HG03432 (cell line): ENCODE results near the gene CERK.
"Not testable (repeated sequence)": the region's sequence is repeated elsewhere in the genome, so short reads cannot be mapped to it uniquely, and the experiment has no call there.

Experiments
- ATAC-seq: cut with Tn5 transposase; IDR thresholded peaks from one replicate; pipeline ENCODE4 v1.9.1; 2021; ENCODE audit warnings: mild to moderate bottlenecking, moderate library complexity; ENCODE audit not compliant: unreplicated experiment

Gene CERK, protein sequence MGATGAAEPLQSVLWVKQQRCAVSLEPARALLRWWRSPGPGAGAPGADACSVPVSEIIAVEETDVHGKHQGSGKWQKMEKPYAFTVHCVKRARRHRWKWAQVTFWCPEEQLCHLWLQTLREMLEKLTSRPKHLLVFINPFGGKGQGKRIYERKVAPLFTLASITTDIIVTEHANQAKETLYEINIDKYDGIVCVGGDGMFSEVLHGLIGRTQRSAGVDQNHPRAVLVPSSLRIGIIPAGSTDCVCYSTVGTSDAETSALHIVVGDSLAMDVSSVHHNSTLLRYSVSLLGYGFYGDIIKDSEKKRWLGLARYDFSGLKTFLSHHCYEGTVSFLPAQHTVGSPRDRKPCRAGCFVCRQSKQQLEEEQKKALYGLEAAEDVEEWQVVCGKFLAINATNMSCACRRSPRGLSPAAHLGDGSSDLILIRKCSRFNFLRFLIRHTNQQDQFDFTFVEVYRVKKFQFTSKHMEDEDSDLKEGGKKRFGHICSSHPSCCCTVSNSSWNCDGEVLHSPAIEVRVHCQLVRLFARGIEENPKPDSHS

DNA sequence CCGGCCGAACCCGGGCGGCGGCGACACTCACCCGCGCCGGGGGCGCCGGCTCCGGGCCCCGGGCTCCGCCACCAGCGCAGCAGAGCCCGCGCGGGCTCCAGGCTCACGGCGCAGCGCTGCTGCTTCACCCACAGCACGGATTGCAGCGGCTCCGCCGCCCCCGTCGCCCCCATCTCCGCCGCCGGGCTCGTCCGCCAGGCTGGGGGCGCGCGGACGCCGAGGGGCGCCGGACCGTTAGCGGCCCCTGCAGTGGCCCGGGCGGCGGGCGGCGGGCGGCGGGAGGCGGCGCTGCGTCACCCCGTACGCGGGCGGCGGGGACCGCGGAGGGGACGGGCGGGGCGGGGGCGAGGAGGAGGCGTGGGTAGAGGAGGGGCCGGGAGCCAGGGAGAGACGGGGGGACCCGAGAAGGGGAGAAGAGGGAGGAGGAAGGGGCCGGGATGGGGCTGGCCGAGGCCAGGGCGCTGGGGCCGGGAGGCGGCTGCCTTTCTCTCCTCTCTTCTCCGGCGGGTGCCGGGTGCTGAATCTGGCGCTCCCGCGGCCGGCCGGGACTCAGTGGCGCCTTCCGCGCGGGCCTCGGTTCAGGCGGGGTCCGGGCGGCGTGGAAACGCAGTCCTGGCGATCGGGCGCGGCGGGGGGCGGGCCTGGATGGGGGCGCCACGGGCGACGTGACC lies at the start of gene CERK:
CERK (minus strand) TSS at position 277 of the 671 bp plus-strand sequence; CDS start at position 173, 104 bp downstream.
- peak; percentile 50 for ATAC-seq

DNA sequence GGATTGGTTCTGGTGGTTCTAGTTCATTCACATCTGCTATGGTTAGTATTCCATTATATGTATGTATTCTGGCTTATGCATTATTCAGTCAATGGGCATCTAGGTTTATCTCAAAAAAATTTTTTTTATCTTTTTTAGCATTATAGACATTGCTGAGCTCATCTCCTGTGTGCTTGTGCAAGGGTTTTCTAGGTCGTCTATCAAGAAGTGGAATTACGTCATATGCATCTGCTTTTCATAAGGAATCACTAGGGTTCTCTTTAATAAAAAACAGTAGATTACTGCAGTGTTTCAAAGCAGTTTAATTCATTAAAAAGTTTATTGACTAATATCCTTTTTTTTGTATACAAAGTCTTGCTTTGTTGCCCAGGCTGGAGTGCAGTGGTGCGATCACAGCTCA lies 45.7 kb upstream of the CERK start:
- no peak for ATAC-seq

DNA sequence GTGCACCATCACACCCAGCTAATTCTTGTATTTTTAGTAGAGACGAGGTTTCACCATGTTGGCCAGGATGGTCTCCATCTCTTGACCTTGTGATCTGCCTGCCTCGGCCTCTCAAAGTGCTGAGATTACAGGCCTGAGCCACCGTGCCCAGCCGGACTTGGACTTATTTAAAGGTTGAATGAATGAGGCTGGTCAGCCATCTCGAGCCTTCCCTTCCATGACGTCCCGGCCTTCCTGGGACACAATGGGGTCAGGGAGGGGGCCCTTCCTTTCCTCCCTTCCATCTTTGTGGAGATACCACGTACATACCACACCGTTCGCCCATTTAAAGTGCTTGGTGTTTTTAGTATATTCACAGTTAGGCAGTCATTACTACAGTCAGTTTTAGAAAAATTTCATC lies 44.1 kb upstream of the CERK start:
- not testable (repeated sequence) for ATAC-seq

DNA sequence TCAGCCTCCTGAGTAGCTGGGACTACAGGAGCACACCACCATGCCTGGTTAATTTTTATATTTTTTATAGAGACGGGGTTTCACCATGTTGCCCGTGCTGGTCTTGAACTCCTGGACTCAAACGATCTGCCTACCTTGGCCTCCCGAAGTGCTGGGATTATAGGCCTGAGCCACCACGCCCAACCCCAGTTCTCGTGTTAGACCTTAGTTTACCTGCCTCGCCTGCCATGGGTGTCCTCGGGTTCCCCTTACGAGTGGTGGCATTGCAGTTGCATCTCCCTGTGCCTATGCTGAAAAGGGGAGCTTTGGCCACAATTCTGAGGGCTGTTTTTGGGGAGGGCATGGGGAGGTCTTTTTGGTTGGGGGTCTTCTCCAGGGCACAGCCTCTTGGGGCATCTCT lies 43.2 kb upstream of the CERK start:
- no peak for ATAC-seq

DNA sequence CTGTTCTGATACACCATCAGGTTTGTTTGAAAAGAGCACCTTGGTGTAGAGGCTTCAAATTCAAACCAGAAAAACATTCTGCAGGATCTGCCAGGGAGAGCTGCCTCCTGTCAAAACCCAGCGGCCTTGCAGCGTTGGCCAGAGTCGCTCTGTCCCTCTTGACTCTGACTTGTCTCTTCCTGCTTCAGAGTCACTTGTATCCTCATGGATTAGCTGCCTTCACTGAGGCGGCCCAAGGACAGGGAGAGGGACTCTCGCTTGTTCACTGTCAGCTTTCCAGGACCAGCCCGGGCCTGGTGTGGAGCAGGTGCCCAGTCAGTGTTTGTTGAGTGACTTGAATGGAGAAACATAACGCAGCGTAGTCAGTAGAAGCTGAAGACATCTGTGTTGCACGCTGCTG lies 42.4 kb upstream of the CERK start:
- no peak for ATAC-seq

DNA sequence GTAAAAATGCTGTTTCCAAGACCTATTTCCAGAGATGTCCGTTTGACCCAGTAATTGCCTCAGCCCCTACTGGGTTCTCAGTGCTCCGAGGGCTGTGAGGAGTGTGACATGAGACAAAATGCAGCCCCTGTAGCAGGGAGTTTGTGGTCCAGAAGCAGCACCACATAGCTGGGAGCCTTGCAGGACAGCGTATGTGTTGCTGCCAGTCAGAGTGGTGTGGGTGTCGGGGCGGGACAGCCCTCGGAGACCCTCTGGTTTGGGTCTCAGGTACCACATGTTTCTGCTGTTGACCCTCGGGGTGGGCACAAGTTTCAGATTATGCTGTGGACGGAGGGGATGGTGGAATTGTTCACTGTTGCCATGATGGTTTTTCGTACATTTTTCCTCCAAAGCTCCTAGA lies 41.6 kb upstream of the CERK start:
- no peak for ATAC-seq

DNA sequence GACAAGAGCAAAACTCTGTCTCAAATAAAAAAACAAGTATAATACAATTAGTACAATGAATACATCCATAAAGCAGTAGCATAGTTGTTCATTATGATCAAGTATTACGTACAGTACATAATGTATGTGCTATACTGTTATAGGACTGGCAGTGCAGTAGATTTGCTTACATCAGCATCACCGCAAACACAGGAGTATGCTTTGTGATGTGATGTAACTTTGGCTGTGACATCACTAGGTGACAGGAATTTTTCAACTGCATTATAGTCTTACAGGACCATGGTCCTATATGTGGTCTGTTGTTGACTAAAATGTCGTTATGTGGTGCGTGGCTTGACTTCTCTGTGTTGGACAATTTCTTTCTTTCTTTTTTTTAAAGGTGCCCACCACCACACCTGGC lies 41.0 kb upstream of the CERK start:
- no peak for ATAC-seq

DNA sequence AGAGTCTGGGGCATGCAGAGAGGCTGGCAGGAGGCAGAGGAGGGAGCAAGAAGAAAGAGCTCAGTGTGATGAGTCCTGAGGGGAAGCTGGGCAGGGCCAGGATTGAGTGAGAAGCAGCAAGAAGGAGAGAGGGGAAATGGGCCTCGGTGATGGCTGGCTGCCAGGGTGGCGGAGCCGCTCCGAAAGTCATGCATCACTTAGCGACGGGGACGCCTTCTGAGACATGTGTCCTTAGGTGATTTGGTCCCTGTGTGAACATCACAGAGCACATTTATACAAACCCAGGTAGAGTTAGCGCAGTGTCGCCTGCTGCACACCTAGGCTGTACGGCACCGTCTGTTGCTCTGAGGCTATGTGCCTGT lies 39.5 kb upstream of the CERK start:
- peak; percentile 31 for ATAC-seq

DNA sequence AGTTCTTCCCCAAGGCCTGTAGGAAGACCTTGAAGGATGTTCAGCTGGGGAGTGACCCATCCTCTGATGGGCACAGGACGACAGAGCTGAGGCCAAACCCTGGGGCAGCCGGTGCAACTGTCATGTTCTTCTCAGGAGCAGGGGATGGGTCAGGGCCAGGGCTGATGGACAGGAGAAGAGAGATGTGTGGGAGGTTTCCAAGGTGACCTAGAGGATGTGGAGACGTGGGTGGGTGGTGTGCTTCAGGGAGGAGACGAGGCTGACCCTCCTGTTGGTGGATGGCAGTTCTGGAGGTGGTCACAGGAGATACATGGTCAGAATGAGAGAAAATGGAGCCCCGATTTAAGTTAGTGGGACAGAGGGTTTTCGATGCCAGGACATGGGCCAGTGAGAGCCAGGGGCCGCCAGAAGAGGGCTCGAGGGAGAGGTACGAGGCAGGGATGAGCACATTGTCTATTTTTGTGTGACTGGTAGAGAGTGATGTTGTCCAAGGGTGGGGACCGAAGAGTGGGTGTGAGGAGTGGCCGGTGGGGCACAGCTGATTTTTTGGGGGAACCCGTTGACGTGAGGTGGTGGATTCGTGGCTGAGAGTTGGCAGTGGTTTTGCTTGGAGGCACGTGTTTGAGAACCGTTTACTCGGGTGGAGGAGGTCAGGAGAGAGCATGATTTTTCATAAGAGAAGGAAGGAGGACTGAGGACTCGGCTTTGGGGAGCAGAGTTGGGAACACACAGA lies 39.0 kb upstream of the CERK start:
- ATAC-seq, result no peak

DNA sequence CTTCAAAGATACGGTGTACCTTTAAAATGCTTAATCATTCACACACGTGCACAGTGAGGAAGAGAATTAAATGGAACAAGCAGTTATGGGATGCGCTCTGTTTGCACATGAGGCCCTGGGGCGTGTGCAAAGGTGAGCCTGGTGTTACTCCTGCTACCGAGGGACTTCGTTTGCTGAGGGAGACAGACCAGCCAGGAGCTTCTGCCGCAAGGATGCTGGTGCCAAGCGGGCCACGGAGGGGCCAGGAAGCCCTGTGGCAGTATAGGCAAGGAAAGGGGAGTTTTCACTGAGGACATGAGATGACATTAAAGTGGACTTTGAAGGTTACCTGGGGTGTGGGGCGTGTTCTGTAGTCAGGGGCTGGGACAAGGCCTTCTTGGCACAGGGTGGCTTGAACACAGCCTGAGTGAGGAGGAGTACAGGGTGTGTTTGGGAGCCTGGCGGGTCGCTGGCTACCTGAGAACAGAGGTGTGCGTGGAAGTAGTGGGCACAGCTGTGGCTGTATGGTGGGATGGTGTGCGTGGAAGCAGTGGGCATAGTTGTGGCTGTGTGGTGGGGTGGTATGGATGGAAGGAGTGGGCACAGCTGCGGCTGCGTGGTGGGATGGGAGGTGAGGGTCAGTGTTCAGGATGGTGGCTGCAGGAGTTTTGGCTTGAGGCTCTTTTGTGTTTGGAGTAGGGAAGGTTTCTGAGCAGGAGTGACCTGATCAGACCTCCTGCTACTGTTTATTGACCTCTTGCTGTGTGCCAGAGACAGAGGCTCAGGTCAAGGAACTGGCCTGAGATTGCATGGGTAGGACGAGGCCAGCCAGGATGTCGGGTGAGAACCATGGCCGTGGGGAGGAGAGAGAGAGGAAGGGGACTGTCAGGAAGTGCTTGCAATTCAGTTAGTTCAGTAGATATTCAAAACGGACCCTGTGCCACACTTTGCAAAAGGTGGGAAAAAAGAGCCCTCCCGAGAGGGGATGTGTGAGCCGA lies 38.1 kb upstream of the CERK start:
- no peak for ATAC-seq

DNA sequence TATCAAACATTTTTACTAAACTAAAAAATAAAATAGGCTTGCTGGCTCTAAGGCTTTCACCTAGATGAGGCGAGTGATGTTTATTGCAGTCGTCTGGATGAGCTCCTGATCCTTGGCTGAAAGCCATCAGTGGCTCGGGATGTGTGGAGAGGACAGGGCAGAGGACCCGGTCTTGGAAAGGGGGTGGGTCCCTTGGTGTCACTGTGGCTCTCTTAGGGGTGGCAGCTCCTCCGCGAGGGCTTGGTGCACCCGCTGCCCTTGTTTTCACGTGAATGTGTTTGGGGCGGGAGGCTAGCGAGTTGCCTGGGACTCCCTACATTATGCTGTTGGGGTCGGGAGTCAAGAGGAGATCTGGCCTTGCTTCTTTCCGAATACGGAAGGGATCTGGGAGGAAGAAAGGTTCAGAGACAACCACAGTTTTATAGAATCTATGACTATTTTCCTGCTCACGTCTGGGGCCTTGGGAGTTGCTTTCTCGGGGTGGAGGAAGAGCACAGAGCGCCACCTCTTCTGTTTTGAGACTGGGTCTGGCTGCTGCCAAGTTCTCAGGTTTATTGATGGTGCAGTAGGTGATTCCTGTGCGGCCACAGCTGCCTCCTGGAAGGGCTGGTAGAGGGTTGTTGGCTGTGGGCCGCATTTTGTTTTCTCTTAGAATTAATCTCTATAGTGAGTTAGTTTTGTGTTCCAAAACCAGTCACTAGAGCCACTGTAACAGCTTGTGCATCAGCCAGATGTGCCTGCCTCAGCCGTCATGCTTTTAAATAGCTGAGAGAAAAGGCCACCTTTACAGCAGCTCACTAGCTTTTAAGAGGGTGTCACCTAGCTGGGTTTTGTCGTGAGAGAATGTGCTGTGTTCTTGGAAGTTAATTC lies 37.2 kb upstream of the CERK start:
- no peak for ATAC-seq

DNA sequence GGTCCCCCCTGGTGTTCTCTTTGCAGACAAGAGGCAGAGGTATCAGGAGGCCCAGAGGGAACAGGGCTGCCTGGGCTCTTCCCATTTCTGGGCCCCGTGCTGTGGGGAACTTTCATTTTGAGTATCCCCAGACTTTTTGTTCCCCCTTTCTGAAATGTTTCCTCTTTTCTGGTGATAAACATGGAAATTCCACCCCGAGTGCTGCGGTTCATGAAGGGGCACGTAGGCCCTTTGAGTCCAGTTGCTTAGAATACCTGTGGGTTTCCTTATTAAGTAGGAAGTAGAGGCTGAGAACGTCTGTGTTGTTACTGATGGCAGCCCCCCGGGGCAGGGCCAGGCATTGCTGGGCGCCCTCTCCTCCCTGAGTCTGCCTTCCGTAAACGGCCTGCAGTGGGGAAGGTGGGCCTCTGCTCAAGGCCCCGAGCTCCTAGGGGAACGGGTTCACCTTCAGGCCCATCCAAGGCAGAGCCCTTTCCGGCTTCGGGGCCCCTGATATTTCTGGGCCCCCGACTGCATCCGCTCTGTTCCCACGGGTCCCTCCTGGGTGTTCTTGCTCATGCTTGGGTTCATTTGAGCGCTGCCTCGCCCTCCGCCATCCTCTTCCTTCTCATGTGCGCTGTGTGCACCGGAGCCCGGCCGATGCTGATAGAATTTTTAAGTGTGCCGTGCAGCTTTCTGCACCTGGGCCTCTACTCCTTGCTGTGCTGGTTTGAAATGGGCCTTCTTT lies 36.4 kb upstream of the CERK start:
- peak; percentile 37 for ATAC-seq

DNA sequence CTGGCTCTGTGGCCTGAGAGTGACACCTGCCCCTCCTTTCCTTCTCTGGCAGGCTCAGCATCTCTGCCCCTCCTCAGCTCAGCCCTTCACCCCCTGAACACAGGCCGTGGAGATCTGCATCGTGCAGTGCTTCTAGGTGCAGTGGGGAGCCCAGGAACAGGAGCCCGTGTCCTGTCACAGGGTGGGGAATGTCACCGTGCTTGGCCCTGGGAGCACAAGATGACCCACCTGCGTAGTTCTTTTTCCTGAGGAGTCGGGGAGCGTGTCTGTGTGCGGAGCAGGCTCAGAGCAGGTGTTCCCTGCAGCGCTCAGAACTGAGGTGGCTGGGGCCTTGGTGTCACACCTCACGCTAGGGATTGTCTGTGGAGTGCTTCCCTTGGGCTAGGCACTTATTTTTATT lies 35.0 kb upstream of the CERK start:
- ATAC-seq, result no peak

DNA sequence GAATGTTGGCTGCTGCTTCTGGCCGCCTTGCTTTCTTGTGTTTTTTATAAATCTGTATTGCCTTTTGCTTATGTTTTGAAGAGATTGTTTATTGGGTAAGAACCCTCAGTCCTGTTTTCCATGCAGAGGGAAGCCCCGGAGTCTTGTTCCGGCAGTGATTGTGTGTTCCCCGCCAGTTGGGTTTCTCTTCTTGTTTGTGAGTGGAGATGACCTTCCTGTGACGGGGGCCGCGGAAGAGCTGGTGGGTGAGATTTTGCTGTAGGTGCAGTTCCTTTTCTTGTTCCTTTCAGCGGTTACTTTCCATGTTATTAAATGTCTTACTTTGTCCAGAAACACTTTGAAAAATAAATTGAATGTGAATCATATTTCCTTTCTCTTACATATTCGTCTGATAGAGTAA lies 32.7 kb upstream of the CERK start:
- no peak for ATAC-seq

DNA sequence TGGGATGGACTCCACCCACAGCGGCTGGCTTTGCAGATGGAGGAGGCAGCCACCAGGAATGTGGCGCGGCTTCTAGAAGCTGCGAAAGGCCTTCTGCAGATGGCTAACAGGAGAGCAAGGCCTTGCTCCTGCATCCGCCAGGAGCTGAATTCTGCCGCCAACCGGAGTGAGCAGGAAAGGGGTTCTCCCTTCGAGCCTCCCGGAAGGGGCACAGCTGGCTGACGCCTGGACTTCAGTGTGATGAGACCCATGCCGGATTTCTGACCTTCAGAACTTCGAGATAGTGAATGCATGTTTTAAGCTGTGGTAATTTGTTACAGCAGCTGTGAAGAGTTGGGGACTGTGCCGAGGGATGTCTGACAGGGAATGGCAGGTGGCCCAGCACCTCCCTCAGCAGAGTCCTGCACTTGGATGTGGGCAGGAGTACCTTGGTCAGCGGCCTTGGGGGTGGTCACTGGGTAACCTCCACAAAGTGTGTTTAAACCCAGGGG lies 32.1 kb upstream of the CERK start:
- no peak for ATAC-seq

DNA sequence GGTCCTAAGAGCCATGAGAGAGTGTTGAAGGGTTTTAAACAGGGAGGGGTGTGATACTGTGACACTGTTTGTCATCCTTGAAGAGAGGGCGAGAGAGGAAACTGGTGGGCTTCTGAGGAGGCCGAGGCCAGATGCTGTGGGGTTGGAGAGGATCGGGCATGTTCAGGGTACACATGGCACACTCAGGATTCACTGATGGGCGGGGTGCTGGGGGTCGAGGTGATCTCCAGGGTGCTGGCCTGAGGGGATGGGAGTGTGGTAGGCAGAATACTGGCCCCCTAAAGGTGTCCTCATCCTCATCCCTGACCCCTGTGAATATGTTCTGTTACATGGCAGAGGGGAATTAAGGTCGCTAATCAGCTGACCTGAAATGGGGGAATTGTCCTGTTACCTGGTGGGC lies 31.7 kb upstream of the CERK start:
- no peak for ATAC-seq

DNA sequence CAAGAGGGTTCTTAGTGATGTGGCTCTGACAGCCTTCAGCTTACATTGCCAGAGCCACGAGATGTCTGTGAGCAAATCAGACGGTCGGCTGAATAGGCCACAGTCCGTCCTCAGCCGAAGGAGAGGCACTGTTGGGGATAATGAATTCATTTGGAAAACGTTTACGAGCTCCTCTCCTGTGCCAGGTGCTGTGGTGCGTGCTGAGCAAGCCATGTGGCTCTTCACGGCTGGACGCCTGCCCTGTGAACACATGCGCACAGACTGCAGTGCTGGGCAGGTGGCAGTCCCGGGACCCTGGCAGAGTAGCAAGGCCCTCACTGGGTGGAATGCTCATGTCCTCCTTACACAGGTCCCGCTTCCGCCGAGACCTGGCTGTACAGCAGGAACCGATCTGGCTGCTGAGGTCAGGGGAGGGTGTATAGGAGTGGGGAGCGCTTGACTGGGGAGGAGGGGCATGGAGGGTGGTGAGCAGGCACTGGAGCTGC lies 31.2 kb upstream of the CERK start:
- no peak for ATAC-seq

DNA sequence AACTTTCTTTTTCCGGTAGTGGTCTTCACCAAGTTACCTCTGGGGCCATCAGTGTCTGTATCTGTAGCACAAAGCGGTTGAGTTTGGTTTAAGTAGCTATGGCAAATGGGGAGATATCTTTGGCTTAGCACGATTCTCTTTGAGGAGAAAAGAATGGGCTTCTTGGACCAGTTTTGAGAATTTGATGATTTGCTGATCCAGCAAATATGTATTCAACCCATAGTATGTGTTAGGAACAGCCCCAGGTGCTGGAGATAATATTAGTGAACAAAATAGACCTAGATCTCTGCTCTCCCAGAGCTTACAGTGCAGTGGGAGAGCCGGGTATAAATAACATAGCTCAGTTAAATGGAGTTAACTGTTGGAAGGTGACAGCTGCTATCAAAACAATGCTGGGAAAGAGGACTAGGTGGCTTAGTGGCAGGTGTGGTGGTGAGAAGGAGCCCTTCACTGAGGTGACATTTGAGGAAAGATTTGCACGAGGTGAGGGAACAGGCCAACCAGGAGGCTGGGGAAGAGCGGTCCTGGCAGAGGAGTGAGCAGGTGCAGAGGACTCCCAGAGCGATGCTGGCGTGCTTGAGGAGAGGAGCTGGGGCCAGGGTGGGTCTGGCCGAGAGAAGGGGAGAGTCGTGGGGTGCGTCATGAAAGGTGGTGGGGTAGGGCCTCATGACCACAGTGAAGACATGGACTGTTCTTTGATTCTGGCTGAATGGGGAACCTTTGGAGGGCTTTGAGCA lies 29.4 kb upstream of the CERK start:
- no peak for ATAC-seq
